Measurements from ENCODE around the gene ZNF841.
"Not testable (repeated sequence)": the region's sequence is repeated elsewhere in the genome, so short reads cannot be mapped to it uniquely, and the experiment has no call there.

The ZNF841 gene

GRCh38 chr19:52095172-52096014 is at the start of gene ZNF841:
Gene ZNF841, minus strand, starts transcription at chr19:52095765. Its CDS starts 10,964 bp downstream, at chr19:52084801.
- peak; percentile 95 for DNase-seq (ENCODE audit: low spot score)

- DNase-seq (ENCODE audit: low spot score): no peak
Observed at GRCh38 chr19:52142001-52142595, 46.5 kb upstream of the ZNF841 start.

GRCh38 chr19:52141203-52141602 is 45.6 kb upstream of the ZNF841 start:
- DNase-seq (ENCODE audit: low spot score): no peak

GRCh38 chr19:52140032-52140710 is 44.6 kb upstream of the ZNF841 start:
- DNase-seq (ENCODE audit: low spot score): no peak

GRCh38 chr19:52139252-52140031 is 43.9 kb upstream of the ZNF841 start, which contains the start of gene ZNF616:
Gene ZNF616, minus strand, starts transcription at chr19:52139938. Its CDS starts 9,426 bp downstream, at chr19:52130512.
- peak; percentile 95 for DNase-seq (ENCODE audit: low spot score)

- no peak for DNase-seq (ENCODE audit: low spot score)
Observed at GRCh38 chr19:52138983-52139251, 43.4 kb upstream of the ZNF841 start.

- DNase-seq (ENCODE audit: low spot score): peak; percentile 54
Observed at GRCh38 chr19:52138278-52138982, 42.9 kb upstream of the ZNF841 start.

GRCh38 chr19:52120286-52120685 is 24.7 kb upstream of the ZNF841 start:
- DNase-seq (ENCODE audit: low spot score): no peak

- DNase-seq (ENCODE audit: low spot score): no peak
Observed at GRCh38 chr19:52115526-52116053, 20.0 kb upstream of the ZNF841 start.

- no peak for DNase-seq (ENCODE audit: low spot score)
Observed at GRCh38 chr19:52114691-52115090, 19.1 kb upstream of the ZNF841 start.

- no peak for DNase-seq (ENCODE audit: low spot score)
Observed at GRCh38 chr19:52112624-52113023, 17.1 kb upstream of the ZNF841 start.

GRCh38 chr19:52110780-52111179 is 15.2 kb upstream of the ZNF841 start:
- no peak for DNase-seq (ENCODE audit: low spot score)

- DNase-seq (ENCODE audit: low spot score): no peak
Observed at GRCh38 chr19:52102782-52103181, 7.2 kb upstream of the ZNF841 start.

GRCh38 chr19:52101866-52102562 is 6.4 kb upstream of the ZNF841 start:
- DNase-seq (ENCODE audit: low spot score): no peak

GRCh38 chr19:52099497-52100138 is 4.1 kb upstream of the ZNF841 start:
- DNase-seq (ENCODE audit: low spot score): no peak

- not testable (repeated sequence) for DNase-seq (ENCODE audit: low spot score)
Observed at GRCh38 chr19:52096416-52096815, 851 bp upstream of the ZNF841 start.

- DNase-seq (ENCODE audit: low spot score): no peak
Observed at GRCh38 chr19:52094526-52095130, 937 bp downstream of the ZNF841 start.

- no peak for DNase-seq (ENCODE audit: low spot score)
Observed at GRCh38 chr19:52086481-52086880, 9.1 kb downstream of the ZNF841 start.

GRCh38 chr19:52070496-52070895 is 25.1 kb downstream of the ZNF841 start:
- no peak for DNase-seq (ENCODE audit: low spot score)

GRCh38 chr19:52069653-52070052 is 25.9 kb downstream of the ZNF841 start:
- no peak for DNase-seq (ENCODE audit: low spot score)
